ENCODE data around the gene SARDH.

The SARDH gene

DNA sequence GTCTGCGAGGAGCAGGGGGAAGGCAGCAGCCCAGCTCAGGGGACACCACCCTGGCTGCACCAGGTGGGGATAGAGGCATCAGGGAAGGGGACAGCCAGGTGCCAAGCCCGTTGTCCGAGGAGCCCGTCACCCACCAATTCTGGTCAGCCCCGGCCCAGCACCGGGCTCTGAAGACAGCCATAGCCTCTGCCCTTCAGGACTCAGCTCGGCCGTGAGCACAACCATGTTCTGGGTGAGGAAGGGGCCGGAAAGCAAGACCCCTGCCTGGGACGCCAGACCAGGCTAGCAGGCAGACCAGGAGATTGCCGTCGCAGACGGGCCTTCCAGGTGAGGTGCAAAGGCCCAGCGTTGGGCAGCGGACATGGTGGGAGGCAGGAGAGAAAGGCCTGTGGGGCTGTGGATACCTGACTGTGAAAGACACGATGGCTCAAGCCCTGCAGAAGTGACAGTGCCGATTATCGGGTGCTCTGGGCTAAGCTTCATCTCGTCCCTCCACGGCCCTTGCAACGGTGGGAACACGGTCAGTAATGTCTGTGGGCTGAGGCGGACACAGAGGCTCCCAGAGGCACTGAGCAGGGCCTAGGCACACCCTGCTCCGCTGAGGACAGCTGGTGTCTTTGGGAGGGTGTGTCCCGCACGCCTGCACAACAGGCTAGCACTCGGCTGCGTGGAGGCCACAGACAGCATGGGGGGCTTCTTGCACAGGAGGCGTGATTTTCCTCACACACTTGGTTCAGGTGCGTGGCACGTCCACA lies 65.5 kb downstream of the SARDH start:
- DNase-seq (ENCODE audit: low read depth in 2 of 2) = no peak

DNA sequence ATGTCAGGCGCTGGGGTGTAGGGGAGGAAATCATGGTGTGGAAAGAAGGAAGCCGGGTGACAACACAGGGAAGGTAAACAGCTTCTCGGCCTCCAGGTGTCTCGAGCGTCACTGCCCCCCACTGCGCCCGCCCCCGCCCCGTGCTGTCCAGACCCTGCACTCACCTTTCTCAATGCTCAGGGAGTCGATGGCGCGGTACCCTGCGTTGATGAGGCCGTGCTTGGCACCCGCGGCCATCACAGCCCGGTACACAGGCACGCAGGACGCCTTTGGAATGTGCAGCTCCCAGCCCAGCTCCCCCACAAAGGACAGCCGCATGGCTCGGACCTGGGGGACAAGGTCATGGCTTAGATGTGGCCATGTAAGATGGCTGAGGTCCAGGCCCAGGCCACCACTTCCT lies 66.8 kb downstream of the SARDH start:
- DNase-seq (ENCODE audit: low read depth in 2 of 2) = no peak

DNA sequence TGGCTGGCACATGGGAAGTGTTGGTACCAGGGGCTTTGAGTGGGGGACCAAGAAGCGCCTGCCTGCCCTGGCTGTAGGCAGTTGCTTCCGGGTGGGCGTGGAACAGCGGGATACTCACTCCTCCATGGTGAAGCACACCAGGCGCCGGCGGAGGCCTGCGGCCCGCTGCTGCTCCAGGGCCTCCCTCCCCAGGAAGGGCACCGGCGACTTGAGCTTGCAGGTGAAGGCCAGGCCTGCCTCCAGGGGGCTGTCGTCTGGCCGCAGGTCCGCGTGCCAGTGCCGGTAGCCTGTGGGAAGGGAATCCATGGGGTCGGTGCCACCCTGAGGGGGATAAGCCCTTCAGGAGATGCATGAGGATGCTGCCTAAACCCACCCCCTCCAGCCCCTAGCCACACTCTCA lies 67.7 kb downstream of the SARDH start:
- DNase-seq (ENCODE audit: low read depth in 2 of 2) = no peak

DNA sequence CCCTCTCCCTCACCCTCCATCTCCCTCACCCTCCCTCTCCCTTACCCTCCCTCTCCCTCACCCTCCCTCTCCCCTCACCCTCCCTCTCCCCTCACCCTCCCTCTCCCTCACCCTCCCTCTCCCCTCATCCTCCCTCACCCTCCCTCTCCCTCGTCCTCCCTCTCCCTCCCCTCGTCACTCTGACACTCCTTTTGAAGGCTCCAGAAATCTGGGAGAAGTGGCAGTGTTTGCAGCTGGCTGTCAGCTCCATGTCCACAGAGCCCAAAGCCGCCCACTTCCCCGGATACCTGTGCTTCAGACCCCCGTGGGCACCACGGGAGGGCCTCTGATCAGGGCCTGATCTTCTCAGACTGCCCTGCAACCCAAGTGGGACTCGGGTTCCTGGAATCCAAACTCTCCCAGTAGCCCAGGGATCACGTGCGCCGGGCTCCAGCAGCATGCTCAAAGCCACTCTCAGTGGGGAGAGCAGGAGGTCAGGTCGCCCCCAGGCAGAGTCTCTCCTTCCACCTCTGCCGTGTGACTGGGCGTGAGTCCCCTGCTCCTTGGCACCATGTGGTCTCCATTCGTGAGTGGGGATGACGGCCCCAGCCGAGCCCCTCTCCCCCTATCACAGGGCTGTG lies 68.9 kb downstream of the SARDH start:
- no peak for DNase-seq (ENCODE audit: low read depth in 2 of 2)

- no peak for DNase-seq (ENCODE audit: low read depth in 2 of 2)
These were observed 70.2 kb downstream of the SARDH start for GRCh38 chr9:133667759-133668450.

DNA sequence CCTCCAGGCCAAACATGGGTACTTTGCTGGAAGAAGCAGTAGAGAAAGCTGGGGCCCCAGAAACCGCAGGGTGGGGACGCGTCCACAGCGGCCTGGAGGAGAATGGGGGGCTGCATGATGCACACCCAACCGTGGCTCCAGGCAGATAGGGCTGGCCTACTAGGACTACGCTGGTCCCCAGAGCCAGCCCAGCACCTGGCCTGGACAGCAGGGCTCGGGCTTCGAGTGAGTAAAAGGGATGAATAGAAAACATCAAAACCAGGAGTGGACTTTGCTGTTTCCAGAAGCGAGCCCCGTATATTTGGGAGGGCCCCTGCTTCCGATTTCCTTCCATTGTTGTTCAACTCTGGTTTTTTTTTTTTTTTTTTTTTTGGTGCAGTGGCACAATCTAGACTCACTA lies 71.3 kb downstream of the SARDH start:
- DNase-seq (ENCODE audit: low read depth in 2 of 2) = no peak

- no peak for DNase-seq (ENCODE audit: low read depth in 2 of 2)
These were observed 71.8 kb downstream of the SARDH start for GRCh38 chr9:133666387-133666786.

GRCh38 chr9:133665535-133665934 lies 72.6 kb downstream of the SARDH start:
- no peak for DNase-seq (ENCODE audit: low read depth in 2 of 2)

- no peak for DNase-seq (ENCODE audit: low read depth in 2 of 2)
These were observed 73.1 kb downstream of the SARDH start for GRCh38 chr9:133665096-133665495.

- DNase-seq (ENCODE audit: low read depth in 2 of 2) = no peak
These were observed 73.7 kb downstream of the SARDH start for GRCh38 chr9:133664173-133665050.

GRCh38 chr9:133661846-133662540 lies 76.2 kb downstream of the SARDH start:
- DNase-seq (ENCODE audit: low read depth in 2 of 2) = no peak

GRCh38 chr9:133659516-133659915 lies 78.6 kb downstream of the SARDH start:
- no peak for DNase-seq (ENCODE audit: low read depth in 2 of 2)

GRCh38 chr9:133658442-133659431 lies 79.4 kb downstream of the SARDH start:
- DNase-seq (ENCODE audit: low read depth in 2 of 2) = no peak

- DNase-seq (ENCODE audit: low read depth in 2 of 2) = no peak
These were observed 81.0 kb downstream of the SARDH start for GRCh38 chr9:133657120-133657661.

DNA sequence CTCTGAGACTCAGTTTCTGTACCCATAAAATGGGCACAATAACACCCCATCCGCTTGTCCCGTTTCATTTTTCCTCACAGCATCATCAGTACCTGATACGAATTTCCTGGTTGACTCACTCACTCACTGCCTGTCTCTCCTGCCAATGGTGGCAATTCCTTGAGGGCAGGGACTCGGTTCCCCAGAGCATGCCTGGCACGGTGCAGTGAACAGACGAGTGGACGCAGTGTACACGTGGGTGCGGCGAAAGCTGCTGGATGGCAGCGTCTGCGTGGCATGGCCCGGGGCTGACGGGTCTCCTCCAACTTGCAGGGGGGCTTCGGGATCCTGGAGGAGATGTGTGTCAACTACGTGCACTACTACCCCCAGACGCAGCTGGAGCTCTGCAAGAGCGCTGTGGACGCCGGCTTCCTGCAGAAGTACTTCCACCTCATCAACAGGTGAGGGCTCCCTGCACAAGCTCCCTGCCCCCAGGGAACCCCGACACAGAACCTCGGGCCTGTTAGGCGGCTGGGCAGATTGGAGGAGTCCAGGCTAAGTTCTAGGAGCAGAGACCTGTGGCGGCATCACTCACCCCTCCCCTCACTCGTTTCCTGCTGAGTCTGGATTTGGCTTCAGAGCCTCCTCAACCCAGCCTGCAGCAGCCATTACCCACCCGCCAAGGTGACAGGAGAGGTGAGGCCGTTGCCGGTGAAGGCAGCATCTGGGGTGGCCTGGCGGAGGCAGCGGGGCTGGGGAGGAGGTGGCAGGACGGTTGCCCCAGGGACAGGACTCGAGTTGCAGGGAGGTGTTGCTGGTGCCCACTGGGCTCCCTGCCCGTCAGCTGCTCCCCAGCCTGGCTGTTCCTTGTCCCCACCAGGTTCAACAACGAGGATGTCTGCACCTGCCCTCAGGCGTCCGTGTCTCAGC lies 81.7 kb downstream of the SARDH start:
- DNase-seq (ENCODE audit: low read depth in 2 of 2) = no peak

- DNase-seq (ENCODE audit: low read depth in 2 of 2) = no peak
These were observed 82.5 kb downstream of the SARDH start for GRCh38 chr9:133655701-133656100.

- no peak for DNase-seq (ENCODE audit: low read depth in 2 of 2)
These were observed 83.2 kb downstream of the SARDH start for GRCh38 chr9:133654736-133655657.

DNA sequence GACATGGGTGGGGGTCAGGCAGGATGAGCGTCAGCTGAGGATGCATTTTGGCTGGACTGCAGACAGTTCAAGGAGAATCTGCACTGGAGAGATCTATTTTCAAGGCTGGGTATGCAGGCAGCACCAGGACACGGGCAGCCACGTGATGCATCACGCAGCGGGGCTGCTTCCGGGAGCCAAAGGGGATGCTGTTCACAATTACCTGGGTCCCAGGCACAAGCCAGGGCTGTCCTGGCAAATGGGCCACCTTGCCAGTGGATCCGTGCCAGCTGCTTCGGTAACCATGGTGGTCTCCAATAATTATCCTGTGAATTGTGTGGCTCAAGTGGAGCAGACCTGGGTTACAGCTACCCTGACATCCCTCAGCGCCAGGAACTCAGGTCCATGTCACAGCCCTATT lies 84.5 kb downstream of the SARDH start:
- DNase-seq (ENCODE audit: low read depth in 2 of 2) = no peak
